NCI-H1105 treated with DMSO at 0.1 percent for 48 hours (cell line): ENCODE data around the gene LRRC58.

ENCODE experiments used
- DNase-seq: peaks from one replicate; lab custom pipeline; 2025; lab: John Stamatoyannopoulos, UW

The LRRC58 gene

DNA sequence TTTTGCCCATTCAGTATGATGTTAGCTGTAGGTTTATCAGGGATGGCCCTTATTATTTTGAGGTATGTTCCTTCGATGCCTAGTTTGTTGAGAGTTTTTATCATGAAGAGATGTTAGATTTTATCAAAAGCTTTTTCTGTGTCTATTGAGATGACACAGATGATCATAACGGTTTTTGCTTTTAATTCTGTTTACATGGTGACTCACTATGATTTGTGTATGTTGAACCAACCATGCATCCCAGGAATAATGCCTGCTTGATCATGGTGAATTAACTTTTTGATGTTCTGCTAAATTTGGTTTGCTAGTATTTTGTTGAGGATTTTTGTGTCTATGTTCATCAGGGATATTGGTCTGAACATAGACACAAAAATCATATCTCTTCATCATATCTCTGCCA lies 72.4 kb downstream of the LRRC58 start:
- no peak for DNase-seq

DNA sequence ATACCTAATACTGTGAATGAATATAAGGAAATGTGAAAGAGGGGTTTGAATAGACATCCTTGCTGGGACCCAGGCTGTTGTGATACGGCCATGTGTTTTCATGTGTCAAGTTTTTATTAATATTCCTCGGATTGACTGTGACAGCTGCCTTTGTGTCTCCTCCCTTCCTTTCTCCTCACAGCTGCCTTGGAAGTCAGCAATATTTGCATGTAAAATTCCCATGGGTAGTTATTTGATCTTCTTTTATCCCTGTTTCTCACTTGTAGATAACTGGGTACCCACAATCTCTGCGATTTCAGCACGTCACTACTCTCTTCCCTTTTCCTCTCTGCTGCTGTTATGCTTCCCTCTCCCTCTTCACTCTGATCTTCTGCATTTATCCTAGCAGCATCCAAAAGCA lies 73.5 kb downstream of the LRRC58 start:
- DNase-seq = no peak

DNA sequence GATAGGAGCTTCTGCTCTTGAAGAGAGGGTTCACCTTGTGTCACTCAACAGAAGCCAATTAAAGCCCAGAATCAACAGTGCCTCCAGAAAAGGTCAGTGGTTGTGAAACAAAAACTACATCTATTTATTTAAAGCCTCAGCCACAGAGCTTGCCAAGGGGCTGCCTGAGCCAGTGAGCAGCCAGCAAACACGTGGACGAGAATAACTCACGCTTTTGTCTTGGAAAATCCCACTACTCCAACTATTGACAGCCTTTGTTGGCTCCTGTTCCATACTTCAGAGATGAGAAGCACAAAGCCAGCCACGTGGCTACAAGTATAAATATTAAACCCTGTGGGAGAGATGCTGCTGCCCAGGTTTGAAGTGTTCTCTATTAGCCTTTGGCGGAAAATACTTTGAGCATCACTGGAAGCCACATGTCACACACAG lies 74.4 kb downstream of the LRRC58 start:
- DNase-seq = peak; percentile 21
